HCT116 (cell line): ENCODE data around the gene EYA2. TPM values are rescaled to one million over a fixed set of nuclear protein-coding genes. Genes with fewer than 3 reads are reported as not detected.

Experiments used
- ATAC-seq: fragments of 200-7000 bp; cut with Tn5 transposase; 2 replicates; pipeline ENCODE4 v1.9.1; 2020; ENCODE audit warnings: mild to moderate bottlenecking, moderate library complexity
- BruUV-seq: library from RNA; stranded (reverse); fragments of 400-500 nt; replicated peaks from 2 replicates; lab custom pipeline; 2021; lab: Mats Ljungman, UMichigan
- CTCF ChIA-PET: fragments of 300-600 bp; sonication (Branson Sonifier 250); formaldehyde crosslinking; loops from one replicate; lab custom pipeline; 2021; ENCODE audit warnings: antibody characterized with exemption; lab: Charles Lee
- POLR2A ChIA-PET: fragments of 300-600, 350-600 bp; sonication (Branson Sonifier 250); formaldehyde crosslinking; loops from one replicate; lab custom pipeline; 2021; ENCODE audit warnings: antibody characterized with exemption; lab: Charles Lee
- RAD21 ChIA-PET, 2 experiments: fragments of 300-600 bp; sonication (Branson Sonifier 250); formaldehyde crosslinking; loops; one replicate each; lab custom pipeline; 2023; ENCODE audit warnings: low total read pairs in 2 of 2; ENCODE audit not compliant: uncharacterized antibody in 2 of 2, unreplicated experiment in 2 of 2, low non-redundant PET in 1 of 2; lab: Charles Lee
- DNase-seq: peaks from one replicate; pipeline ENCODE4 v3.0.0-alpha.2; 2010; ENCODE audit warnings: low read depth, low spot score
- H2AFZ ChIP-seq: fragments of 200-600 bp; shearing (Covaris generic), sonication (generic); 2 replicates; pipeline ENCODE4 v1.6.1; 2017; ENCODE audit warnings: low read depth, mixed run types, mixed read lengths, antibody characterized with exemption, low read length; ENCODE audit not compliant: poor library complexity, severe bottlenecking
- H3K27ac ChIP-seq: 2 replicates; pipeline ENCODE4 v1.5.1; 2012; ENCODE audit warnings: low read depth, low read length
- H3K27me3 ChIP-seq: fragments of 200-600 bp; sonication (generic); 2 replicates; pipeline ENCODE4 v1.6.1; 2016; ENCODE audit warnings: mixed run types, low read length, mixed read lengths; ENCODE audit not compliant: insufficient read depth
- H3K36me3 ChIP-seq, 2 experiments: fragments of 200-500 bp in 1 of 2; fragments of 200-600 bp in 1 of 2; sonication (Bioruptor generic) in 1 of 2; sonication (generic) in 1 of 2; 2 replicates each; pipeline versions ENCODE4 v1.5.1 to v1.6.1; 2014 to 2016; ENCODE audit warnings: low read length in 2 of 2, inconsistent platforms in 1 of 2, mixed read lengths in 1 of 2, mixed run types in 1 of 2; ENCODE audit not compliant: insufficient read depth in 2 of 2, control insufficient read depth in 1 of 2
- H3K4me1 ChIP-seq, 2 experiments: fragments of 200-600 bp in 1 of 2; sonication (generic) in 1 of 2; 2 replicates each; pipeline versions ENCODE4 v1.5.1 to v1.6.1; 2012 to 2017; ENCODE audit warnings: low read length in 2 of 2, inconsistent platforms in 1 of 2, mild to moderate bottlenecking in 1 of 2, mixed read lengths in 1 of 2, mixed run types in 1 of 2, moderate library complexity in 1 of 2; ENCODE audit not compliant: insufficient read depth in 2 of 2, control insufficient read depth in 1 of 2
- H3K4me2 ChIP-seq: fragments of 200-600 bp; sonication (generic); 2 replicates; pipeline ENCODE4 v1.6.1; 2017; ENCODE audit warnings: mixed run types, low read length, mixed read lengths
- H3K4me3 ChIP-seq, 2 experiments: fragments of 200-600 bp in 1 of 2; sonication (generic) in 1 of 2; replicated peaks in 1 of 2; 2 replicates each; pipeline ENCODE4 v1.5.1; 2011 to 2016; ENCODE audit warnings: low read length in 2 of 2, control low read depth in 1 of 2, low read depth in 1 of 2, mild to moderate bottlenecking in 1 of 2, mixed read lengths in 1 of 2, mixed run types in 1 of 2
- H3K79me2 ChIP-seq: fragments of 200-600 bp; sonication (generic); 2 replicates; pipeline ENCODE4 v1.6.1; 2017; ENCODE audit warnings: mild to moderate bottlenecking, mixed run types, low read length, moderate library complexity, mixed read lengths; ENCODE audit not compliant: insufficient read depth
- H3K9ac ChIP-seq: fragments of 200-600 bp; sonication (generic); 2 replicates; pipeline ENCODE4 v1.6.1; 2016; ENCODE audit warnings: low read length, mixed read lengths
- H3K9me2 ChIP-seq: fragments of 200-600 bp; sonication (generic), shearing (Covaris generic); 2 replicates; pipeline ENCODE4 v1.6.1; 2017; ENCODE audit warnings: mixed run types, mild to moderate bottlenecking, moderate library complexity; ENCODE audit not compliant: insufficient read depth
- H3K9me3 ChIP-seq, 2 experiments: fragments of 200-500 bp in 1 of 2; fragments of 200-600 bp in 1 of 2; sonication (Bioruptor generic) in 1 of 2; sonication (generic) in 1 of 2; 2 replicates each; pipeline ENCODE4 v1.6.1; 2014 to 2017; ENCODE audit warnings: low read length in 2 of 2, mixed read lengths in 2 of 2, inconsistent platforms in 1 of 2, low read depth in 1 of 2, mild to moderate bottlenecking in 1 of 2, mixed run types in 1 of 2, moderate library complexity in 1 of 2; ENCODE audit not compliant: control insufficient read depth in 1 of 2, insufficient read depth in 1 of 2
- H4K20me1 ChIP-seq: fragments of 200-600 bp; sonication (generic), shearing (Covaris generic); 2 replicates; pipeline ENCODE4 v1.6.1; 2017; ENCODE audit warnings: mixed run types, mild to moderate bottlenecking, moderate library complexity; ENCODE audit not compliant: insufficient read depth
- CEBPB ChIP-seq: IDR thresholded peaks from 2 replicates; pipeline ENCODE4 v1.6.1; 2012; ENCODE audit warnings: low read depth
- ELF1 ChIP-seq: IDR thresholded peaks from 2 replicates; pipeline ENCODE4 v1.6.1; 2012; ENCODE audit warnings: low read depth, borderline replicate concordance
- EZH2phosphoT487 ChIP-seq: fragments of 200-600 bp; IDR thresholded peaks from 2 replicates; pipeline ENCODE4 v1.6.1; 2018; ENCODE audit warnings: antibody characterized with exemption, borderline replicate concordance
- JUND ChIP-seq: IDR thresholded peaks from 2 replicates; pipeline ENCODE4 v1.6.1; 2012
- POLR2AphosphoS5 ChIP-seq: IDR thresholded peaks from 2 replicates; pipeline ENCODE4 v1.6.1; 2011; ENCODE audit warnings: mild to moderate bottlenecking, low read depth, low read length, moderate library complexity
- SIN3A ChIP-seq: IDR thresholded peaks from 2 replicates; pipeline ENCODE4 v1.6.1; 2012; ENCODE audit warnings: low read depth
- SRF ChIP-seq: IDR thresholded peaks from 2 replicates; pipeline ENCODE4 v1.6.1; 2012; ENCODE audit warnings: low read depth
- YY1 ChIP-seq: IDR thresholded peaks from 2 replicates; pipeline ENCODE4 v1.6.1; 2011; ENCODE audit warnings: low read length, low read depth, moderate library complexity, mild to moderate bottlenecking; ENCODE audit not compliant: insufficient replicate concordance; ENCODE audit errors: extremely low read depth
- ZFX ChIP-seq: fragments of 450-650 bp; IDR thresholded peaks from 2 replicates; pipeline ENCODE4 v1.6.1; 2017
- ZNF274 ChIP-seq: fragments of 200-500 bp; sonication (Bioruptor generic); IDR thresholded peaks from 2 replicates; pipeline ENCODE4 v1.6.1; 2014; ENCODE audit warnings: mild to moderate bottlenecking, low read depth, low read length, inconsistent platforms
- intact Hi-C: fragments of 100-400 bp; cut with micrococcal nuclease; formaldehyde crosslinking; loops from 2 replicates; pipeline ENCODE4 v1.10.0; 2022
- total RNA-seq: library from RNA; stranded (reverse); gene quantifications from one replicate; pipeline ENCODE4 v1.2.1, GENCODE V29; 2021; ENCODE audit not compliant: unreplicated experiment
- TF ChIP-seq, protein P1 (sequence below): IDR thresholded peaks from 2 replicates; pipeline ENCODE4 v1.6.1; 2012
- TF ChIP-seq, protein P2 (sequence below): IDR thresholded peaks from 2 replicates; pipeline ENCODE4 v1.6.1; 2011; ENCODE audit warnings: mild to moderate bottlenecking, low read length, moderate library complexity; ENCODE audit not compliant: insufficient replicate concordance; ENCODE audit errors: extremely low read depth
- TF ChIP-seq, protein P3 (sequence below): IDR thresholded peaks from 2 replicates; pipeline ENCODE4 v1.6.1; 2012; ENCODE audit warnings: low read depth
- TF ChIP-seq, protein P4 (sequence below), 3 experiments: fragments of 200-600 bp in 1 of 3; sonication (generic) in 1 of 3; IDR thresholded peaks in 2 of 3; conservative IDR thresholded peaks in 1 of 3; 2 replicates each; pipeline ENCODE4 v1.5.1; 2012 to 2017; ENCODE audit warnings: low read depth in 2 of 3, low read length in 2 of 3, antibody characterized with exemption in 1 of 3, borderline replicate concordance in 1 of 3, control low read depth in 1 of 3, mild to moderate bottlenecking in 1 of 3, mixed read lengths in 1 of 3, mixed run types in 1 of 3, moderate library complexity in 1 of 3; ENCODE audit not compliant: insufficient read depth in 1 of 3

The EYA2 gene
- total RNA-seq, 1 experiment from 2014 or later: not detected

DNA sequence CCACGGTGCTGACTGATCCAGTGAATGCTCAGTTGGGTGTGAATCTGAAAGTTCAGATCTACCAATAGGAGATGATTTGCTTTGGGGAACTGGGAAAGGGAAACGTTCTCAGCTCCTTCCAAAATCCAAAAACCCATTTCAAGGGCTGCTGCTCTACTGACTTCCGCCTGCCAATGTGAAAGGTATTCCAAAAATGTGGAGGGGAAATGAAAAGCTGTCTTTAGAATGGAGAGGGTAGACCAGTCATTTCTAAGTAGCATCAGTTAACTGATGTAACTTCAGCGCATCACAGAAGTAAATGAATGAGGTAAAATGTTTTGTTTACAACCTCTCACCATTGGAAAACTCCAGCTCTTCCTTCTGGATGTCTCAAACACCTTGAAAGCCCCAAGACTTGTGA is 19.6 kb upstream of the EYA2 start (continued):
- no peak for TF ChIP-seq YY1
- TF ChIP-seq, protein P1, sequence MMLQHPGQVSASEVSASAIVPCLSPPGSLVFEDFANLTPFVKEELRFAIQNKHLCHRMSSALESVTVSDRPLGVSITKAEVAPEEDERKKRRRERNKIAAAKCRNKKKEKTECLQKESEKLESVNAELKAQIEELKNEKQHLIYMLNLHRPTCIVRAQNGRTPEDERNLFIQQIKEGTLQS: no peak

DNA sequence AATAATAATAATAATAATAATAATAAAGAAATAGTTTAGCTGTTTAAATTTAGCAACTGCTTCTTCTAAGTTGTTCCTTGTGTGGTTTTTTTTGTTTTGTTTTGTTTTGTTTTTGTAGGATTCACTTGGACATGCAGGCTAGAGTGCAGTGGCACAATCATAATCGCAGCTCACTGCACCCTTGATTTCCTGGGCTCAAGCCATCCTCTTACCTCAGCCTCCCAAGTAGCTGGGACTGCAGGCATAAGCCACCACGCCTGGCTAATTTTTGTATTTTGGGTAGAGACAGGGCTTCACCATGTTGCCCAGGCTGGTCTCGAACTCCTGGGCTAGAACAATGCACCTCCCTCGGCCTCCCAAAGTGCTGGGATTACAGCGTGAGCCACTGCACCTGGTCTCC is 15.3 kb upstream of the EYA2 start:
- no TSS peak for BruUV-seq
- H3K9me3 ChIP-seq: no peaks in the 10 kb centered on the region

More for the DNA sequence above, 15.3 kb upstream of the EYA2 start:
- RAD21 ChIA-PET: no interaction called here
- Histone ChIP-seq H3K9me2 (no peaks in the 10 kb centered on the region), H3K27me3 (no peaks in the 10 kb centered on the region), H3K9ac (no peak overlapping the region), H4K20me1 (no peaks in the 10 kb centered on the region), H3K4me3 (no peak overlapping the region), H2AFZ (no peak overlapping the region), H3K4me2 (no peak overlapping the region), H3K36me3 (no peaks in the 10 kb centered on the region), H3K27ac (no peak overlapping the region), H3K79me2 (no peaks in the 10 kb centered on the region), H3K4me1 (no peaks in the 10 kb centered on the region)
- CTCF ChIA-PET: no interaction called here
- intact Hi-C loops: no loop called here
- ATAC-seq (no peak), DNase-seq (no peak)
- no peak for TF ChIP-seq YY1
- no peak for TF ChIP-seq POLR2AphosphoS5
- TF ChIP-seq CEBPB: no peak
- no peak for TF ChIP-seq ZNF274
- TF ChIP-seq, protein P2, sequence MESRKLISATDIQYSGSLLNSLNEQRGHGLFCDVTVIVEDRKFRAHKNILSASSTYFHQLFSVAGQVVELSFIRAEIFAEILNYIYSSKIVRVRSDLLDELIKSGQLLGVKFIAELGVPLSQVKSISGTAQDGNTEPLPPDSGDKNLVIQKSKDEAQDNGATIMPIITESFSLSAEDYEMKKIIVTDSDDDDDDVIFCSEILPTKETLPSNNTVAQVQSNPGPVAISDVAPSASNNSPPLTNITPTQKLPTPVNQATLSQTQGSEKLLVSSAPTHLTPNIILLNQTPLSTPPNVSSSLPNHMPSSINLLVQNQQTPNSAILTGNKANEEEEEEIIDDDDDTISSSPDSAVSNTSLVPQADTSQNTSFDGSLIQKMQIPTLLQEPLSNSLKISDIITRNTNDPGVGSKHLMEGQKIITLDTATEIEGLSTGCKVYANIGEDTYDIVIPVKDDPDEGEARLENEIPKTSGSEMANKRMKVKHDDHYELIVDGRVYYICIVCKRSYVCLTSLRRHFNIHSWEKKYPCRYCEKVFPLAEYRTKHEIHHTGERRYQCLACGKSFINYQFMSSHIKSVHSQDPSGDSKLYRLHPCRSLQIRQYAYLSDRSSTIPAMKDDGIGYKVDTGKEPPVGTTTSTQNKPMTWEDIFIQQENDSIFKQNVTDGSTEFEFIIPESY: no peak
- no peak for TF ChIP-seq SRF
- TF ChIP-seq EZH2phosphoT487: no peak
- no peak for TF ChIP-seq ZFX
- TF ChIP-seq SIN3A: no peak
- TF ChIP-seq ELF1: no peak
- TF ChIP-seq JUND: no peak
- TF ChIP-seq, protein P3, sequence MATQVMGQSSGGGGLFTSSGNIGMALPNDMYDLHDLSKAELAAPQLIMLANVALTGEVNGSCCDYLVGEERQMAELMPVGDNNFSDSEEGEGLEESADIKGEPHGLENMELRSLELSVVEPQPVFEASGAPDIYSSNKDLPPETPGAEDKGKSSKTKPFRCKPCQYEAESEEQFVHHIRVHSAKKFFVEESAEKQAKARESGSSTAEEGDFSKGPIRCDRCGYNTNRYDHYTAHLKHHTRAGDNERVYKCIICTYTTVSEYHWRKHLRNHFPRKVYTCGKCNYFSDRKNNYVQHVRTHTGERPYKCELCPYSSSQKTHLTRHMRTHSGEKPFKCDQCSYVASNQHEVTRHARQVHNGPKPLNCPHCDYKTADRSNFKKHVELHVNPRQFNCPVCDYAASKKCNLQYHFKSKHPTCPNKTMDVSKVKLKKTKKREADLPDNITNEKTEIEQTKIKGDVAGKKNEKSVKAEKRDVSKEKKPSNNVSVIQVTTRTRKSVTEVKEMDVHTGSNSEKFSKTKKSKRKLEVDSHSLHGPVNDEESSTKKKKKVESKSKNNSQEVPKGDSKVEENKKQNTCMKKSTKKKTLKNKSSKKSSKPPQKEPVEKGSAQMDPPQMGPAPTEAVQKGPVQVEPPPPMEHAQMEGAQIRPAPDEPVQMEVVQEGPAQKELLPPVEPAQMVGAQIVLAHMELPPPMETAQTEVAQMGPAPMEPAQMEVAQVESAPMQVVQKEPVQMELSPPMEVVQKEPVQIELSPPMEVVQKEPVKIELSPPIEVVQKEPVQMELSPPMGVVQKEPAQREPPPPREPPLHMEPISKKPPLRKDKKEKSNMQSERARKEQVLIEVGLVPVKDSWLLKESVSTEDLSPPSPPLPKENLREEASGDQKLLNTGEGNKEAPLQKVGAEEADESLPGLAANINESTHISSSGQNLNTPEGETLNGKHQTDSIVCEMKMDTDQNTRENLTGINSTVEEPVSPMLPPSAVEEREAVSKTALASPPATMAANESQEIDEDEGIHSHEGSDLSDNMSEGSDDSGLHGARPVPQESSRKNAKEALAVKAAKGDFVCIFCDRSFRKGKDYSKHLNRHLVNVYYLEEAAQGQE: no peak
- TF ChIP-seq, protein P4, sequence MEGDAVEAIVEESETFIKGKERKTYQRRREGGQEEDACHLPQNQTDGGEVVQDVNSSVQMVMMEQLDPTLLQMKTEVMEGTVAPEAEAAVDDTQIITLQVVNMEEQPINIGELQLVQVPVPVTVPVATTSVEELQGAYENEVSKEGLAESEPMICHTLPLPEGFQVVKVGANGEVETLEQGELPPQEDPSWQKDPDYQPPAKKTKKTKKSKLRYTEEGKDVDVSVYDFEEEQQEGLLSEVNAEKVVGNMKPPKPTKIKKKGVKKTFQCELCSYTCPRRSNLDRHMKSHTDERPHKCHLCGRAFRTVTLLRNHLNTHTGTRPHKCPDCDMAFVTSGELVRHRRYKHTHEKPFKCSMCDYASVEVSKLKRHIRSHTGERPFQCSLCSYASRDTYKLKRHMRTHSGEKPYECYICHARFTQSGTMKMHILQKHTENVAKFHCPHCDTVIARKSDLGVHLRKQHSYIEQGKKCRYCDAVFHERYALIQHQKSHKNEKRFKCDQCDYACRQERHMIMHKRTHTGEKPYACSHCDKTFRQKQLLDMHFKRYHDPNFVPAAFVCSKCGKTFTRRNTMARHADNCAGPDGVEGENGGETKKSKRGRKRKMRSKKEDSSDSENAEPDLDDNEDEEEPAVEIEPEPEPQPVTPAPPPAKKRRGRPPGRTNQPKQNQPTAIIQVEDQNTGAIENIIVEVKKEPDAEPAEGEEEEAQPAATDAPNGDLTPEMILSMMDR (IDR thresholded peaks at IDR 0.05 in 2 of 3, conservative IDR thresholded peaks at IDR 0.05 in 1 of 3; ENCODE audit: borderline replicate concordance in 1 of 3, insufficient read depth in 1 of 3, low read depth in 2 of 3, low read length in 2 of 3): no peak
- POLR2A ChIA-PET: no interaction called here
